ENCODE measurements around the gene CA4. TPM values are rescaled to one million over a fixed set of nuclear protein-coding genes. Genes with fewer than 3 reads are reported as not detected.

CA4 gene
- total RNA-seq, 1 experiment from 2014 or later: 6.7 TPM

- TF ChIP-seq, protein P1, sequence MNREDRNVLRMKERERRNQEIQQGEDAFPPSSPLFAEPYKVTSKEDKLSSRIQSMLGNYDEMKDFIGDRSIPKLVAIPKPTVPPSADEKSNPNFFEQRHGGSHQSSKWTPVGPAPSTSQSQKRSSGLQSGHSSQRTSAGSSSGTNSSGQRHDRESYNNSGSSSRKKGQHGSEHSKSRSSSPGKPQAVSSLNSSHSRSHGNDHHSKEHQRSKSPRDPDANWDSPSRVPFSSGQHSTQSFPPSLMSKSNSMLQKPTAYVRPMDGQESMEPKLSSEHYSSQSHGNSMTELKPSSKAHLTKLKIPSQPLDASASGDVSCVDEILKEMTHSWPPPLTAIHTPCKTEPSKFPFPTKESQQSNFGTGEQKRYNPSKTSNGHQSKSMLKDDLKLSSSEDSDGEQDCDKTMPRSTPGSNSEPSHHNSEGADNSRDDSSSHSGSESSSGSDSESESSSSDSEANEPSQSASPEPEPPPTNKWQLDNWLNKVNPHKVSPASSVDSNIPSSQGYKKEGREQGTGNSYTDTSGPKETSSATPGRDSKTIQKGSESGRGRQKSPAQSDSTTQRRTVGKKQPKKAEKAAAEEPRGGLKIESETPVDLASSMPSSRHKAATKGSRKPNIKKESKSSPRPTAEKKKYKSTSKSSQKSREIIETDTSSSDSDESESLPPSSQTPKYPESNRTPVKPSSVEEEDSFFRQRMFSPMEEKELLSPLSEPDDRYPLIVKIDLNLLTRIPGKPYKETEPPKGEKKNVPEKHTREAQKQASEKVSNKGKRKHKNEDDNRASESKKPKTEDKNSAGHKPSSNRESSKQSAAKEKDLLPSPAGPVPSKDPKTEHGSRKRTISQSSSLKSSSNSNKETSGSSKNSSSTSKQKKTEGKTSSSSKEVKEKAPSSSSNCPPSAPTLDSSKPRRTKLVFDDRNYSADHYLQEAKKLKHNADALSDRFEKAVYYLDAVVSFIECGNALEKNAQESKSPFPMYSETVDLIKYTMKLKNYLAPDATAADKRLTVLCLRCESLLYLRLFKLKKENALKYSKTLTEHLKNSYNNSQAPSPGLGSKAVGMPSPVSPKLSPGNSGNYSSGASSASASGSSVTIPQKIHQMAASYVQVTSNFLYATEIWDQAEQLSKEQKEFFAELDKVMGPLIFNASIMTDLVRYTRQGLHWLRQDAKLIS (CRISPR knock-in tag; IDR thresholded peaks at IDR 0.05; ENCODE audit: borderline replicate concordance): no peak
- TF ChIP-seq, protein P2, sequence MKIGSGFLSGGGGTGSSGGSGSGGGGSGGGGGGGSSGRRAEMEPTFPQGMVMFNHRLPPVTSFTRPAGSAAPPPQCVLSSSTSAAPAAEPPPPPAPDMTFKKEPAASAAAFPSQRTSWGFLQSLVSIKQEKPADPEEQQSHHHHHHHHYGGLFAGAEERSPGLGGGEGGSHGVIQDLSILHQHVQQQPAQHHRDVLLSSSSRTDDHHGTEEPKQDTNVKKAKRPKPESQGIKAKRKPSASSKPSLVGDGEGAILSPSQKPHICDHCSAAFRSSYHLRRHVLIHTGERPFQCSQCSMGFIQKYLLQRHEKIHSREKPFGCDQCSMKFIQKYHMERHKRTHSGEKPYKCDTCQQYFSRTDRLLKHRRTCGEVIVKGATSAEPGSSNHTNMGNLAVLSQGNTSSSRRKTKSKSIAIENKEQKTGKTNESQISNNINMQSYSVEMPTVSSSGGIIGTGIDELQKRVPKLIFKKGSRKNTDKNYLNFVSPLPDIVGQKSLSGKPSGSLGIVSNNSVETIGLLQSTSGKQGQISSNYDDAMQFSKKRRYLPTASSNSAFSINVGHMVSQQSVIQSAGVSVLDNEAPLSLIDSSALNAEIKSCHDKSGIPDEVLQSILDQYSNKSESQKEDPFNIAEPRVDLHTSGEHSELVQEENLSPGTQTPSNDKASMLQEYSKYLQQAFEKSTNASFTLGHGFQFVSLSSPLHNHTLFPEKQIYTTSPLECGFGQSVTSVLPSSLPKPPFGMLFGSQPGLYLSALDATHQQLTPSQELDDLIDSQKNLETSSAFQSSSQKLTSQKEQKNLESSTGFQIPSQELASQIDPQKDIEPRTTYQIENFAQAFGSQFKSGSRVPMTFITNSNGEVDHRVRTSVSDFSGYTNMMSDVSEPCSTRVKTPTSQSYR (CRISPR knock-in tag; IDR thresholded peaks at IDR 0.05): no peak
- TF ChIP-seq, protein P3, sequence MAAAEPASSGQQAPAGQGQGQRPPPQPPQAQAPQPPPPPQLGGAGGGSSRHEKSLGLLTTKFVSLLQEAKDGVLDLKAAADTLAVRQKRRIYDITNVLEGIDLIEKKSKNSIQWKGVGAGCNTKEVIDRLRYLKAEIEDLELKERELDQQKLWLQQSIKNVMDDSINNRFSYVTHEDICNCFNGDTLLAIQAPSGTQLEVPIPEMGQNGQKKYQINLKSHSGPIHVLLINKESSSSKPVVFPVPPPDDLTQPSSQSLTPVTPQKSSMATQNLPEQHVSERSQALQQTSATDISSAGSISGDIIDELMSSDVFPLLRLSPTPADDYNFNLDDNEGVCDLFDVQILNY (CRISPR knock-in tag; IDR thresholded peaks at IDR 0.05): no peak
- no peak for TF ChIP-seq ZNF138 (CRISPR knock-in tag; conservative IDR thresholded peaks at IDR 0.05)
- TF ChIP-seq ATF3 (CRISPR knock-in tag; conservative IDR thresholded peaks at IDR 0.05): no peak
- TF ChIP-seq ATF2 (CRISPR knock-in tag; IDR thresholded peaks at IDR 0.05; ENCODE audit: borderline replicate concordance, low read depth): no peak
These were observed 14.9 kb downstream of the CA4 start (continued) for GRCh38 chr17:60164697-60165096.

DNA sequence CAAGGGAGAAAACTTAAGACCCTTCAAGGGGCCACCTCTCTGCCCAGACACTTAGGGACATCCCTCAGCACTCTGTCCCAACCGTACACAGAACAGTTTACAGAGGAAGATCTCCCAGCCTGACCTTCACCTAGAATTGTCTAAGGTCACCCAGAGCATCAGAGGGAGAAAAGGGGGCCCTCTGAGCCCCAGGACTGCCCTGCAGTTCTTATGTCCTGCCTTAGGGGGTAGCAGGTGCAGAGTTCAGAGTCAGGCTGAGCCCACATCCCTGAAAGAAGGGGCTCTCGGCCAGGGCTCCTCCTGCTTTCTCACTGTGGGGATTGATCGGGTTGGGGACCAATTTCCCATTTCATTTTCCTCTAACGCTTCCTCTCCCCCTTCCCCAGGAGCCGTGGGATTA is 15.4 kb downstream of the CA4 start:
- H3K9me3 Mint-ChIP-seq: no peaks in the 10 kb centered on the region
- POLR2A ChIA-PET: no interaction called here
- no peak for DNase-seq (ENCODE audit: low spot score)
- CTCF ChIA-PET: no interaction called here
- TF ChIP-seq NR1H2 (CRISPR knock-in tag; IDR thresholded peaks at IDR 0.05) (no peak), KAT7 (CRISPR knock-in tag; IDR thresholded peaks at IDR 0.05; ENCODE audit: borderline replicate concordance) (no peak)
- no peak overlapping the region for H3K4me3 Mint-ChIP-seq
- peak; percentile 46 for ATAC-seq
- peaks cover 42% of the 10 kb centered on the region for H3K4me1 Mint-ChIP-seq
- no peak overlapping the region for H3K27ac Mint-ChIP-seq
- H3K27me3 Mint-ChIP-seq (ENCODE audit: low read depth): no peaks in the 10 kb centered on the region
- no peaks in the 10 kb centered on the region for H3K36me3 Mint-ChIP-seq

- Mint-ChIP-seq H3K27ac (no peak overlapping the region), H3K27me3 (ENCODE audit: low read depth) (no peaks in the 10 kb centered on the region), H3K4me3 (no peak overlapping the region), H3K9me3 (no peaks in the 10 kb centered on the region), H3K36me3 (no peaks in the 10 kb centered on the region), H3K4me1 (peaks cover 42% of the 10 kb centered on the region)
- ATAC-seq: no peak
- ChIA-PET POLR2A (no interaction called here), CTCF (no interaction called here)
- no peak for TF ChIP-seq ZNF121 (CRISPR knock-in tag; IDR thresholded peaks at IDR 0.05)
- TF ChIP-seq NR3C1 (CRISPR knock-in tag; conservative IDR thresholded peaks at IDR 0.05; ENCODE audit: low read depth): no peak
- TF ChIP-seq MXD4 (CRISPR knock-in tag; IDR thresholded peaks at IDR 0.05; ENCODE audit: borderline replicate concordance): no peak
- TF ChIP-seq STAT6 (CRISPR knock-in tag; conservative IDR thresholded peaks at IDR 0.05; ENCODE audit: low read depth): no peak
- DNase-seq (ENCODE audit: low spot score): no peak
These were observed 16.2 kb downstream of the CA4 start for GRCh38 chr17:60165971-60166370.
